SK-N-SH (cell line): Measurements from ENCODE around the gene LYRM4.

Experiments used
- CHD2 ChIP-seq: fragments of 150-350 bp; IDR thresholded peaks from 2 replicates; pipeline ENCODE4 v1.6.1; 2018; ENCODE audit warnings: low read length; ENCODE audit not compliant: partially characterized antibody
- EP300 ChIP-seq, 2 experiments: IDR thresholded peaks; 2 replicates each; pipeline versions ENCODE4 v1.4.0 to v1.6.1; 2012; ENCODE audit warnings: borderline replicate concordance in 1 of 2, low read depth in 1 of 2, low read length in 1 of 2
- EZH2phosphoT487 ChIP-seq: fragments of 200-600 bp; sonication (generic); IDR thresholded peaks from 2 replicates; pipeline ENCODE4 v1.6.1; 2017; ENCODE audit warnings: low read depth, mixed run types, mild to moderate bottlenecking, antibody characterized with exemption, moderate library complexity, borderline replicate concordance
- FOXJ3 ChIP-seq: sonication (generic); formaldehyde crosslinking; IDR thresholded peaks from 2 replicates; pipeline ENCODE4 v1.5.1; 2020; ENCODE audit warnings: mild to moderate bottlenecking, missing genetic modification reagents
- MXI1 ChIP-seq: IDR thresholded peaks from 2 replicates; pipeline ENCODE4 v1.6.1; 2012; ENCODE audit warnings: mild to moderate bottlenecking, low read depth, low read length, improper control_type of control experiment
- POLR2AphosphoS5 ChIP-seq: IDR thresholded peaks from 2 replicates; pipeline ENCODE4 v1.6.1; 2012; ENCODE audit warnings: low read depth, low read length
- SIN3A ChIP-seq: IDR thresholded peaks from 2 replicates; pipeline ENCODE4 v1.6.1; 2012; ENCODE audit warnings: low read depth, mild to moderate bottlenecking, low read length, moderate library complexity, borderline replicate concordance
- YY1 ChIP-seq: IDR thresholded peaks from 2 replicates; pipeline ENCODE4 v1.4.0; 2012; ENCODE audit warnings: low read depth, mild to moderate bottlenecking
- TF ChIP-seq, protein P1 (sequence below): fragments of 150-350 bp; IDR thresholded peaks from 2 replicates; pipeline ENCODE4 v1.6.1; 2016; ENCODE audit warnings: mild to moderate bottlenecking, low read depth, low read length
- TF ChIP-seq, protein P2 (sequence below): fragments of 200-600 bp; sonication (generic); IDR thresholded peaks from 2 replicates; pipeline ENCODE4 v1.6.1; 2017; ENCODE audit warnings: antibody characterized with exemption, mild to moderate bottlenecking, moderate library complexity
- TF ChIP-seq, protein P3 (sequence below): IDR thresholded peaks from 2 replicates; pipeline ENCODE4 v1.6.1; 2012; ENCODE audit warnings: mild to moderate bottlenecking, low read depth, low read length, moderate library complexity

DNA sequence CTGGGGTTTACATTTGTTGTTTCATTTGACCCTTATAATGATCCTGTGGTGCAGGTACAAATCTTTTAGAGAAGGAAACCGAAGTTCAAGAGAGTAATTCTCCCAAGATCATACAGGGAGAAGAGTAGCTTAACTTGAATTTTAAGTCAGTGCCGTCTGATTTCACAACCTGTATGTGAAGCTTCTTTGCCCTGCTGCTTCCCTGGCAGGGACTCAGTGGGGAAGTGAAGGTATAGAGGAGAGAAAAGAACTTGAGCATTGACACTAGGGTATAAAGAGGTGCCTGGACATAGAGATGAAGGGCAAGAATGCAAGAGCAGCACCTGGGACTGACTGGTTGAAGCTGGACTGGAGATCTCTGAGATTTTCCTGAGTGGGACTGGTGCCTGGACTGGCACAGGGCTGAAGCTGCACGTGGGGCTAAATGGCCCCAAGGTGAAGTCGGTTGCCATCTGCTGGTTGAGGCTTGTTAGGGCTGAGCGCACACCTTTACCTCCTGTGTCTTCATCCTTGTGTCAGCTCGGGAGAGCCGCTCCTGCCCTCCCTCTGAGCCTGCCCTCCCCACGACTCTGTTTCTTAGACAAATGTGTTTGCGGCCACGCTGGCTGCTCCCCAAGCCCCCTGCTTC is 42.4 kb upstream of the LYRM4 start:
- TF ChIP-seq, protein P1, sequence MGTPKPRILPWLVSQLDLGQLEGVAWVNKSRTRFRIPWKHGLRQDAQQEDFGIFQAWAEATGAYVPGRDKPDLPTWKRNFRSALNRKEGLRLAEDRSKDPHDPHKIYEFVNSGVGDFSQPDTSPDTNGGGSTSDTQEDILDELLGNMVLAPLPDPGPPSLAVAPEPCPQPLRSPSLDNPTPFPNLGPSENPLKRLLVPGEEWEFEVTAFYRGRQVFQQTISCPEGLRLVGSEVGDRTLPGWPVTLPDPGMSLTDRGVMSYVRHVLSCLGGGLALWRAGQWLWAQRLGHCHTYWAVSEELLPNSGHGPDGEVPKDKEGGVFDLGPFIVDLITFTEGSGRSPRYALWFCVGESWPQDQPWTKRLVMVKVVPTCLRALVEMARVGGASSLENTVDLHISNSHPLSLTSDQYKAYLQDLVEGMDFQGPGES, result no peak
- TF ChIP-seq, protein P2, sequence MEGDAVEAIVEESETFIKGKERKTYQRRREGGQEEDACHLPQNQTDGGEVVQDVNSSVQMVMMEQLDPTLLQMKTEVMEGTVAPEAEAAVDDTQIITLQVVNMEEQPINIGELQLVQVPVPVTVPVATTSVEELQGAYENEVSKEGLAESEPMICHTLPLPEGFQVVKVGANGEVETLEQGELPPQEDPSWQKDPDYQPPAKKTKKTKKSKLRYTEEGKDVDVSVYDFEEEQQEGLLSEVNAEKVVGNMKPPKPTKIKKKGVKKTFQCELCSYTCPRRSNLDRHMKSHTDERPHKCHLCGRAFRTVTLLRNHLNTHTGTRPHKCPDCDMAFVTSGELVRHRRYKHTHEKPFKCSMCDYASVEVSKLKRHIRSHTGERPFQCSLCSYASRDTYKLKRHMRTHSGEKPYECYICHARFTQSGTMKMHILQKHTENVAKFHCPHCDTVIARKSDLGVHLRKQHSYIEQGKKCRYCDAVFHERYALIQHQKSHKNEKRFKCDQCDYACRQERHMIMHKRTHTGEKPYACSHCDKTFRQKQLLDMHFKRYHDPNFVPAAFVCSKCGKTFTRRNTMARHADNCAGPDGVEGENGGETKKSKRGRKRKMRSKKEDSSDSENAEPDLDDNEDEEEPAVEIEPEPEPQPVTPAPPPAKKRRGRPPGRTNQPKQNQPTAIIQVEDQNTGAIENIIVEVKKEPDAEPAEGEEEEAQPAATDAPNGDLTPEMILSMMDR, result no peak
- TF ChIP-seq SIN3A, result no peak
- TF ChIP-seq CHD2, result no peak
- no peak for TF ChIP-seq POLR2AphosphoS5
- TF ChIP-seq FOXJ3 (CRISPR knock-in tag), result no peak
- no peak for TF ChIP-seq YY1
- TF ChIP-seq EZH2phosphoT487, result no peak
- TF ChIP-seq, protein P3, sequence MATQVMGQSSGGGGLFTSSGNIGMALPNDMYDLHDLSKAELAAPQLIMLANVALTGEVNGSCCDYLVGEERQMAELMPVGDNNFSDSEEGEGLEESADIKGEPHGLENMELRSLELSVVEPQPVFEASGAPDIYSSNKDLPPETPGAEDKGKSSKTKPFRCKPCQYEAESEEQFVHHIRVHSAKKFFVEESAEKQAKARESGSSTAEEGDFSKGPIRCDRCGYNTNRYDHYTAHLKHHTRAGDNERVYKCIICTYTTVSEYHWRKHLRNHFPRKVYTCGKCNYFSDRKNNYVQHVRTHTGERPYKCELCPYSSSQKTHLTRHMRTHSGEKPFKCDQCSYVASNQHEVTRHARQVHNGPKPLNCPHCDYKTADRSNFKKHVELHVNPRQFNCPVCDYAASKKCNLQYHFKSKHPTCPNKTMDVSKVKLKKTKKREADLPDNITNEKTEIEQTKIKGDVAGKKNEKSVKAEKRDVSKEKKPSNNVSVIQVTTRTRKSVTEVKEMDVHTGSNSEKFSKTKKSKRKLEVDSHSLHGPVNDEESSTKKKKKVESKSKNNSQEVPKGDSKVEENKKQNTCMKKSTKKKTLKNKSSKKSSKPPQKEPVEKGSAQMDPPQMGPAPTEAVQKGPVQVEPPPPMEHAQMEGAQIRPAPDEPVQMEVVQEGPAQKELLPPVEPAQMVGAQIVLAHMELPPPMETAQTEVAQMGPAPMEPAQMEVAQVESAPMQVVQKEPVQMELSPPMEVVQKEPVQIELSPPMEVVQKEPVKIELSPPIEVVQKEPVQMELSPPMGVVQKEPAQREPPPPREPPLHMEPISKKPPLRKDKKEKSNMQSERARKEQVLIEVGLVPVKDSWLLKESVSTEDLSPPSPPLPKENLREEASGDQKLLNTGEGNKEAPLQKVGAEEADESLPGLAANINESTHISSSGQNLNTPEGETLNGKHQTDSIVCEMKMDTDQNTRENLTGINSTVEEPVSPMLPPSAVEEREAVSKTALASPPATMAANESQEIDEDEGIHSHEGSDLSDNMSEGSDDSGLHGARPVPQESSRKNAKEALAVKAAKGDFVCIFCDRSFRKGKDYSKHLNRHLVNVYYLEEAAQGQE, result no peak
- no peak for TF ChIP-seq MXI1
- TF ChIP-seq EP300 (IDR thresholded peaks at IDR 0.05; ENCODE audit: borderline replicate concordance in 1 of 2, low read depth in 1 of 2, low read length in 1 of 2), result no peak
